GM21786 (cell line): ENCODE results near the gene ADIRF.

Source experiments
- ATAC-seq: cut with Tn5 transposase; IDR thresholded peaks from one replicate; pipeline ENCODE4 v1.9.1; 2021; ENCODE audit not compliant: unreplicated experiment

Gene ADIRF

DNA sequence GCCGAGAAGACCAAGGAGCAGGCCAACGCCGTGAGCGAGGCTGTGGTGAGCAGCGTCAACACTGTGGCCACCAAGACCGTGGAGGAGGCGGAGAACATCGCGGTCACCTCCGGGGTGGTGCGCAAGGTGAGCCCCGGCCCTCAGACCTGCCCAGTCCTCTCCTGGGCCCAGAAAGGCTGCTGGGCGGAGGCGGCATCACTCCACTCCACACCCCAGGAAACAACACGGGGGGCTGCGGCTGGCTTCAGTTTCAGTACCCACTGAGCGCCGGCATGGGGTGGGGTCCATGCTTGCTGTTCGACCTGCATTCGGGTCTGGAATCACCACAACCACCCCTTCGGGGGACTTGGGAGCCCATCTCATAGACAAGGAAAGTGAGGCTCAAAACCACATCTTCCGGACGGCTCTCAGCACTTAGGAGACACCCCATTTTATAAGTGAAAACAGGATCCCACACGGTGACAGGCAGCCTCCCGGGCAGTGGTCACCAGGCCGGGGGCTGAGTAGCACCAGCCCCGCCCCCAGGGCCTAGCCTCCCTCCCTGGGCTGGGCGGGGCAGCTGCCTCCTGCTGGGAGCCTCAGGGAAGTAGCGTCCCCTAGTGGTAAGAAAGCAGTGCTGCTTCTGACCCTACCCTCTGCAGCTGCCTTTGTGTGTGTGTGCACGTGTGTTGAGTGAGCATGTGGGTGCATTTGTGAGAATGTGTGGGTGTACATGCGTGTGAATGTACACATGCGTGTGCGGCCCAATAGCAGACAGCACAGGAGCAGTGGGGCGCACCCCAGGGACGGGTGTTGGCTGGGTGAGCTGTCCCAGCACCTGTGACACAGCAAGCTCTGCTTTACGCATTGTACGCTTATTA lies 8.0 kb upstream of the ADIRF start:
- peak; percentile 77 for ATAC-seq

DNA sequence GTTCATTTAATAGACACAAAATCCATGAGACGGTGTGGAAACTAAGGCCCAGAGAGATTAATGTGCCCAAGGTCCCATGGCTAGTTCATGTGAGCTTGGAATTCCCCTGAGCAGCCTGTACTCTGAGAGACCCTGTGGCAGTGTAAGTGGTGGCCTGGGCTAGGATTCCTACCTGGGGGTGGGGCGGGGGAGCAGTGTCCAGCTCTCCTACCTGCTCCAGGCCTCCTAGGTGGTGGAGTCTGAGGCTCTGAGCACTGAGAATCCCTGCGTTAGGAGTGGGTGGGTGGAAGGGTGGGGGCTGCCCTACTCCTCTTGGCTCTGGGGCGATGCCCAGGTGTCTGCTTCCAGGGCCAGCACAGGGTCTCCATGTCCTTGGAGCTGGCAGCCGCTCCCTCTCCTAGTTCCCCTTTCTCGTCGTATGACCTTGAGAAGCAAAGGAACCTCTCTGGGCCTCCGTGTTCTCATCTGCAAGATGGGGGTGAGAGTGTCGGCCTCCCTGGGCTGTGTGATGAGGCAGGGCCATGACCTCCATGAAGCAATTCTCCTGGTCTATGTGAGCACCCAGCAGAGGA lies 7.3 kb upstream of the ADIRF start:
- no peak for ATAC-seq

DNA sequence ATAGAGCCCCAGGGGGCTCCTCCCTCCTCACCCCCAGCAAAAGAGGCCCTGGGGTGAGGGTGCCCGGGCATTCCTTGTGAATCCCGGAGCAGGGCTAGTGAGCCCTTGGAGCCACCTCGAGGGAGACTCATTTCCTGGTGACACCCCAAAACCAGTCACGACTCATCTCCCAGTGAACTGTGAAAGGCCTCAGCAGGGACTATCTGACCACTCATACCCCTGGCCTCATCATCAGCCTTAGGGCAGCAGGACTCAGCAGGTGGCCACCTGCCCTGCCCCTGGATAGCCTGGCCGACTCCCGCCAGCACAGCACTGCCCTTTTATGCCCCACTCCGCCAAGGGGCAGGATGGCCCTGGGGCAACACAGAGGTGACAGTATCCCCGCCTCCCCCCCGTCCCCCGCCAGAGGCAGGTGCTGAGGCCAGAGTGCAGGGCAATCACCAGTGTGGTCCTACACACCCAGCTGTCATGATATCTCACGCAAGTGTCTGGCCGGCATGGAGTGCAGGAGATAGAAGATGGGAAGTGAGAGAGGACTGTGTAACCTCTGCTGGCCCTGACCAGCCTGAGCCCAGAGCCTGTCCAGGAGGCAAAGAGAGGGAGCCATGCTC lies 6.7 kb upstream of the ADIRF start:
- ATAC-seq = no peak

DNA sequence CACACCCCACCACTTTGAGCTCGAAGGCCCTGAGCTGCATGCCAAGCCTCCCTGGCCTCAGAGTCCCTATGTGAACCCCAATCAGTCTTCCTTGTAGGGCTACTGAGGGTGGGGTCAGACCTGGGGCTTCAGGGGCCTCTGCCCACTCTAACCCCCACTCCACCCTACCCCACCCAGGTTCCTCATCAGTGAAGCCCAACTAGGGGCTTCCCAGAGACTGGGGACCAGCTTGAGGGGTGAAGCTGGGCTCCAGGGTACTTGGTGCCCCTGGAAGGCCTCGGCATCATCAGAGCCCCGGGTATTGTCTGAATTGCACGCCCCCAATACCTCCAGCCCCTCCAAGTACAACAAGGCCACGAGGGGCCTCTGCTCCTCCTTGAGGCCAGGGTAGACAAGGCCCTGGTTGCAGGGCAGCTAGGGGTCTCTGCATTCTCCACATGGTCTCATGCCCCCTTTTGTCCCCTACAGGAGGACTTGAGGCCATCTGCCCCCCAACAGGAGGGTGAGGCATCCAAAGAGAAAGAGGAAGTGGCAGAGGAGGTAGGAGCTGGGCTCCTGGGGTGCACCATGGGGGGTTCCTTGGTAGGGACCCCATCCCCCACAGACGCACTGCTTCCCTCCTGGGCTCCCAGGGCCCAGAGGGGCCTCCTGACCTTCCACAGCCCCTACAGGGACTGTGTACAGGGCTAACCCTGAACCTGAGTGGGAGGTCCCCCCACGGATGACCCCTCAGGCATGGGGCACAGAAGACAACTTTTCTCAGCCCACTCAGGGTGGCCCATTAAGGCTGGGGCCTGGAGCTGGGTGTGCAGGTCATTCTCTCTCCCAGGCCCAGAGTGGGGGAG lies 5.9 kb upstream of the ADIRF start:
- ATAC-seq = no peak

DNA sequence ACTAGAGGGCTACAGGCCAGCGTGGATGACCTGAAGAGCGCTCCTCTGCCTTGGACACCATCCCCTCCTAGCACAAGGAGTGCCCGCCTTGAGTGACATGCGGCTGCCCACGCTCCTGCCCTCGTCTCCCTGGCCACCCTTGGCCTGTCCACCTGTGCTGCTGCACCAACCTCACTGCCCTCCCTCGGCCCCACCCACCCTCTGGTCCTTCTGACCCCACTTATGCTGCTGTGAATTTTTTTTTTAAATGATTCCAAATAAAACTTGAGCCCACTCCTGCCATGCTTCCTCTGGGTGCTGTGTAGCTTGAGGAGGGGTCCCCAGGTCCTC lies 5.3 kb upstream of the ADIRF start:
- ATAC-seq = no peak

DNA sequence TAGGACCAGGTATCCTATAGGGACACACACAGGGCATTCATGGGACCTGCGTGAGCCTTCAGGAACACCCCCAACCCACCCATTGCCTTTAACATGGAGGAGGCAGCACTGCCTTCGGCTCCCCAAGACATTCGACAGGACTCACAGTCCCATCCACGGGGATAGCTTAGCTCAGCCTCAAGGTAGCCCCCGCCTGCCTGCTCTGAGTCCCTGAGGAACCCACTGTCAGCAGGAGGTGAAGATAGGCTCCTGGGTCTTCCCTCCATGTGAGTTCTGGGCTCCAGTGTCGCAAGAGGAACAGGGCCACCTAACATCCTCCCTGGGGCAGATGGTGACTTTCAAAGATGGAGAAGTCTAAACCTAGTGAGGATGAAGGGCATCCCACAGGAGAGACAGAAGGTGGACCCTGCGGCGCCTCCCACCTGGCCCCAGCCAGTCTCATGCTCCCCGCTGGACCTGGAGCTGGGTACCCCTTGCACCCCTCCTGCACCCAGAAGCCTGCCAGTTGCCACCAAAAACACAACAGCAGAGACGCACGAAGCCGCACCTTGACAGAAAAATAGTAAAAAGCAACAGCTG lies 4.9 kb upstream of the ADIRF start:
- no peak for ATAC-seq

DNA sequence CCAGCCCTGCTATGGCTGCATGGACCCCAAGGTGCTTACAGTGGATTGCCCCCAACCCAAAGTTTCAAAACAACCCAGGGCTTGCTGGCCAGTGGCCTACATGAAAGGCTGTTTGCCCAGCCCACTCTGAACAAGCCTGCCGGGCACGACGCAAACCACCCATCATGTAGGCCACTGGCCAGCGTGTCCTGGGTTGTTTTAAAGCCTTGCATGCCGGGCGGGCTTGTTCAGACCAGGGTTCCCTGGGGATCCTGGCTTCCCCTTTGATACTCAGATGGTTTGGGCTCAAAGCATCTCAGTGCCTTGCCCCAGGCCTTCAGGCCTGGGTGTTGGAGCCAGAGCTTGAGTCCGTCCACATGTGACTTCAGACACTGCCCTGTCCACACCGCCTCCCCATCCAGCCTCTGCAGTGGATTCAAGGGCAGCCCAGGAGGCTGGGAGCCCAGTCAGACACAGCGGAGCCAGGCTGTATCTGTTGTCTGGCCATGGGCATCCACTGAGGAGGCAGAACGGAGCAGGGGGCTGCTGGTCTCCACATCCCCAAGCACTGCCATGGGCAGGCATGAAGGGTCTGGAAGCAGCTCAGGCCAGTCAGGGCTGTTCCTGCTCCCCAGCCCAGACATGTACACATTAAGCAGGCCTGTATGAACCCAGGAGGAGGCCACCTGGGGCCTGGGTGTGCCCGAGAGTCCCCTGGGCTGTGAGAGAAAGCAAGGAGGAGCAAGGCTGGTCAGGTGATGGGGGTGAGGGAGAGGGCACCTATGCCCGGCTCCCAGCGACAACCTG lies 4.0 kb upstream of the ADIRF start:
- no peak for ATAC-seq

DNA sequence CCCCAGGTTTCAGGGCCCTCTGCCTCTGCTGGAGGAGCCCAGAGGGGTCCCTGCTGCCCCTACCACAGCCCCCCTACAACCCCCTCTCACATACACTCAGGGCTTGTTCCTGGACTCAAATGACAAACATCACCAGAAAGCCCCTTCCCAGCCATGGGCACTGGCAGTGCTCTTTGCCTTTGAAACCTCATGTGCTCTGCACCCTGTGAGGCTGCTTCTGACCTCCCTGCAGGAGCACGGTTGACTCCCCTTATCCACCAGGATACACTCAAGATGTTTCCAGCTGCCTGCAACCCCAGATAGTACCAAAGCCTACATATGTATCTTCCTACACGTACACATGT lies 3.5 kb upstream of the ADIRF start:
- no peak for ATAC-seq

DNA sequence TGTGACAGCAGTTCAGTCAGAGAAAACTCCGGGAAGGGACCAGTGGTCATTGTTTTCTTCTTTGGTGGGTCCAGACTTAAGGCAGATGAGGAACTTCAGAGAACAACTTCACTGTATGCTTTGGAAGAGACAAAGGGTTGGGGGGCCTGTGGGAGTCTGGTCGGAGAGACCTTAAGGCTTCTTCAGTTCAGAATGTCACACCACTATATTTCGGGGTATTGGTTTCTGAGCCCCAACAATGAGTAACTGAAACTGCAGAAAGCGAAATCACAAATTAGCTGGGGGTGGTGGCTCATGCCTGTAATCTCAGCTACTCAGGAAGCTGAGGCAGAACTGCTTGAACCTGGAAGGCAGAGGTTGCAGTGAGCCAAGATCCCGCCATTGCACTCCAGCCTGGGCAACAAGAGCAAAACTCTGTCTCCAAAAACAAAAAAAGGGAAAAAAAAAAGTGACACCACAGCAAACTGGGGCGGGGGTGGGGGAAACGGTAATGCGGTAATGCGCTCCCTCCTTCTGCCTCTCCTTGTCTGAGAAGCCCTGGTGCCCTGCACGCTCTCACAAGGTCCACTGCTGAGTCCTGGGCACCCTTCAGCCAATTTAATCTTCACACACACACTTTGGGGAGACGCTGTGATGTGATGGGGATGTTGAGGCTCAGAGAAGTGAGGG lies 2.2 kb upstream of the ADIRF start:
- ATAC-seq = peak; percentile 31

DNA sequence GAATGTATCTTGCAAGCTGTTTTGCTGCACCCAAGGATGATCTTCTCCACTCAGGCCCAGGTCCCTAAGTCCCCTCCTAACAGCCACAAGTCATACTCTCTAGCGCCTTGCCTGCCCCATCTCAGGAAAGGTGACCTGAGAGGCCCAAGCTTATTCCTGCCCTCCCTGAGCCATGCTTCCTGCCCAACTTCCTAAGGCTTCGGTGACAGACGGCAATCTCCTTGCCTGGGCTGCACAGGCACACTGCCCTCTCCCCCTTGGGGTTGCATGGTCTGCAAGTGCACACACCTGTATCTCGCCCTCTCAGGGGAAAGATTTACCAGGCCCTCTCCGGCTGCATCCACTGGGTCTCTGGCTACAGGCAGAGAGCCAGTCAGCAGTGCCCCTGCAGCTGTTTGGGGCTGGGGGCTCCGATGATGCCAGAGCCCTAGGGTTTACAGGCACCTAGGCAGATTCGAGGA lies 771 bp upstream of the ADIRF start:
- no peak for ATAC-seq

DNA sequence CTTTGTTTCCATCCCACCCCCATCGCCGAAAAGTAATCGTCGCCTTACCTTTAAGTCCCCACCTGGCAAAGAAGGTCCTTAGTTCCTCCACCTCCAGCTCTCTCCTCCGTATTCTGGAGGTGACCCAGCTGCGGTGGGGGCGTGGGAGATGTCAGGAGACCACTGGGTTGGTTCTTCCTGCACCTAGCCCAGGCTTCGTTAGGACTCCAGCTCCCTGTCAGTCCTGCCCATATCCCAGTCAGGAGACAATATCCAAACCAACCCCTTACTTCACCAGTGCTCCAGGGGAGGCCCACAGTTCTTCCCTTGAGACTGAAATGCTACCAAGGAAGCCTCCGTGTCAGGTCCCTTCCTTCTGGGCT lies 693 bp downstream of the ADIRF start:
- no peak for ATAC-seq

DNA sequence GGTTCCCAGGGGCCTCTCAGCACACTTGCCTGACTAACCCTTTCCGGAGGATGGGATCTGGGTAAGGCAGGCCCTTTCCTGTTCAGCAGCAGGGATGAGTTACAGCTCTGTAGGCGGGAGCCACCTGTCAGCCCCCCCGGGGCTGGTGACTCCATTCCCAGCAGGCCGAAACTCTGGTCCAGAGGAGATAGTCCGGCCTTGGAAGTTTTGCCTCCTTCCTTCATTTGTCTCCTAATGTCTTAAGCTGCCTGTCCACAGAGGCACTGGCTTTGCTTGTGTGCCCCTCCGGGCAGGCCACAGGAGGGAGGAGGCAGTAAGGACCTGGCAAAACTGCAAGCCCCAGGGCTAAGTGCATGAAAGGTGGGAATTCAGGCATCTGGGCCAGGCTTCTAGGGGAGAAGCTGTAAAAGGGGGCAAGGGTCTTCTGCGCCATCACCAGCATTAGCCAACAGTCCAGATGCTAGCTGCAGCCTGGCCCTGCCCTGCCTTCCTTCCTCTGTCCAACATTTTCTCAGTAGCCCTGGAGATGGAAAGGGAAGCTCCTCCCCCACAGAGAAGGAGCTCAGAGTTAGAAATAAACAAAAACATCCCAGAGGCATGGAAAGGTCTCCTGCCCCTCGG lies 1.2 kb downstream of the ADIRF start:
- no peak for ATAC-seq

DNA sequence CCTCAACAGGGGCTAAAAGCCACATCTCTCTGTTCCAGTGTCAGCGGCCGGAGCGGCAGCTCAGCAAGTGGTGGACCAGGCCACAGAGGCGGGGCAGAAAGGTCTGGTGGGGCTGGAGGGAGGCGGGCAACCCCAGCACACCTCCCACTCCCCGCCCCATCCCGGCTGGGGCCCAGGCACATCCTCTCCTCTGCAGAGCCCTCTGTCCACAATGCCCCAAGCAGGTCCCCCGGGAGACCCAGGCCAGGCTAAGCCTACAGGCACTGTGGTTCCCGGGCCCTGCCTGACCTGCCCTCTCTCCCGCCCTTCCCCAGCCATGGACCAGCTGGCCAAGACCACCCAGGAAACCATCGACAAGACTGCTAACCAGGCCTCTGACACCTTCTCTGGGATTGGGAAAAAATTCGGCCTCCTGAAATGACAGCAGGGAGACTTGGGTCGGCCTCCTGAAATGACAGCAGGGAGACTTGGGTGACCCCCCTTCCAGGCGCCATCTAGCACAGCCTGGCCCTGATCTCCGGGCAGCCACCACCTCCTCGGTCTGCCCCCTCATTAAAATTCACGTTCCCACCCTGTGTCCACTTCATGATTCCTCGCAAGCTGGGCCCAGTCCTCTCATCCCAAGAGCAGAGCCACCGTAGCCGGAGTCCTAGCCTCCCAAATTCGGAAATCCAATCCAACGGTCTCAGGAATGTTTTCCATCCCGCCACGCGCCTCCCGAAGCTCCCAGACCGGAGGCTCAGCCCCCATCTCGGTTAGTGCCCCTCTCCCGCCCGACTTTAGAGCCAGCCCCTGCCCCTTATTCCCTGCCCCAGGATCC lies 2.1 kb downstream of the ADIRF start:
- ATAC-seq = no peak

DNA sequence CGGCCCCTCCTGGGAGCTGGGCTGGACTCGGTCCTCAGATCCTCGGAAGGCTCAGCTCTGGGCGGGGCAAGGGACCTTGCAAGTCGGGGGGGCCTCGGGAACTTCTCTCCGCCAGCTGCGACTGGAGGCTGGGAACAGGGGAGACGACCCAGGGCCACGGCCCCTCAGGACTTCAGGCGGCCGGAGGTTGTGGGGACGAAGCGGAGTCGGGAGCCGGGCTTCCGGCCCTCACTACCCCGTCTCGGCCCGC lies 2.6 kb downstream of the ADIRF start:
- no peak for ATAC-seq

DNA sequence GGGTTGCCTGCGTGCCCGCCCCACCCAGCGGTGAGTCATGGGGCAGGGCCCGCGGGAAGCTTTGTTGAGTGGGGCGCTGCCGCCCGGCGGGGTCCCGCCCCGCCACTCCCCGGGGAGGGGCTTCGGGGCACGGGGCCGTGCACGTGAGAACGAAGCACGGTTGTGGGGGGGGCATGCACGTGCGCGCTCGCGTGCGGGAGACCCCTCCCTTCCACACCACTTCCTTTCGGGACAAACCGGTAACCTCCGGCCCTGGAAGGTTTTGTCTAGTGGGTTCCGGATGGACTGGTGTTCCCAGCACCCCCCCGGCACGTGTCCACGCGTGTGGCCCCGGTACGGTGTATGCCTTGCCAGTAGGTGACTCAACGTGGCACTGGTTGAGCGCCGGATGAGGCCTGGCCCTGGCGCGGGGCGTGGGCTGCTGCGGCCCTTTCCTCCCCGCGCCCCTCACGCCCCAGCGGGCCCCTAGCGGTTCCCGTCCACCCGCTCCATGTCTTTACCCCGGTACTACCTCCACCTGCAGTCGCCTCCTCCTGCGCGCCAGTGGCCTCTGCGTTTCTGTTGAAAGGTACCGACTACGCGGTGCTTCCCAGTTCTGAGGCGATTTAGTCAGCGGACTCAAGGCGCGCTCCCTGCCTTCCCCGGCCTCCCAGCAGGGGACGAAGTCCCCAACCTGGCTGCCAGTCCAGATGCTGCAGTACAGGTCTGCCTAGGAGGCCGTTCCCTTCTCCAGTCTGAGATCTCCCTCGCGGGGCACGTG lies 3.1 kb downstream of the ADIRF start:
- peak; percentile 72 for ATAC-seq

DNA sequence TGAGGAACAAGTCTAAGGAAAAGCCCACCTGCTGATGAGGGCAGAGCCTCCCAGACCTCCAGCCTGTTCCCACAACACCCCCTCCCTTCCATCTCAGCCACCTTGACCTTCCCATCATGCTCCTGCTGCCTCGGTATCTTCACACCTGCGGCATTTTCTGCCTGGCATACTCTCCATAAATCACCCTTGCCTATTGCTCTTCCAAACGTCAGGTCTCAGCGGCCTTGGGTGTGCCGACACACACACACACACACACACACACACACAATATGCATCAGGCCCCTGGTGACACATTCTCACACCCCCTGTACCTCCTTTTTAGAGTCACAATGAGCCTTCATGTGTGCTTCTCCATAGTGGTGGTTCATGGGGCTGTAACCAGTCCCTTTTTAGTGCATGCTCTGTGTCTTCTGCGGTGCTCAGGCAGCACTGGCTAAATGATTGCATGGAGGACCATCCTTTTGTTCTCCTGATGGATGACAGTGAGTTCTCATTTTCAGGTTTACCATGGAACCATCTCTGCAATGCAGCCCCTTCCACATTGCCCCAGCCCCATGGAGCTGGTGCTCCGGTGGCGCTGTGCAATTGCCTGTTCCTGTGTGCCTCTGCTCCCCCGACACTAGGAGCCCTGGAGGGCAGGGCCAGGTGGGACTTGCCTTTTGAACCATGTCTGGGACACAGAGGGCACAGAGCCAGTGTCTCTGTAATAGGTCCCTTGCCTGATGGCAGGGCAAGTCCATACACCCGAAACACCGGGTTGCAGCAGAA lies 4.5 kb downstream of the ADIRF start:
- ATAC-seq = no peak

DNA sequence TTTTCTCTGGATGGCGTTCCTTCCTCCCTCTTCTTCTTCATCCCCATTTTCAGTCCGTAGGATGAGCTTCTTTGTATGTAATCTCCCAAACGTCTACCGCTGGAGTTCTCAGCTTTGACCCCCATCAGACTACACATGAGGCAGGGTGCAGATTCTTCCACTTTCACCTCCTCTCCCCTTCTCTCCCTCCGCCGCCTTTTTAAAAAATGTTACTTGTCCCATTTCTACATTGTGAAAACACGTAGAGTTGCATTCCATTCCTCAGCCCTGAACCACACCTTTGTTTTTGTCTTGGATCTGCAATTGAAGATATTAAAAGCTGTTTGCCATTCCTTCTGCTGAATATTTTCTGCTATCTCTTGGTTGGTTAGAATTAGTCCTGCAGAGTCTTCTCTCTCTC lies 6.2 kb downstream of the ADIRF start:
- ATAC-seq = no peak
